ENCODE results near the gene NXN.

Gene NXN

GRCh38 chr17:1019451-1019850 is 39.9 kb upstream of the NXN start:
- no peak for DNase-seq (ENCODE audit: low read depth in 1 of 2, low spot score in 1 of 2)
- no peaks in the 10 kb centered on the region for H3K27me3 ChIP-seq (ENCODE audit: insufficient read depth, poor library complexity, severe bottlenecking)
- TF ChIP-seq POLR2AphosphoS5 (IDR thresholded peaks at IDR 0.05; ENCODE audit: low read depth) (no peak), SPI1 (IDR thresholded peaks at IDR 0.05; ENCODE audit: borderline replicate concordance, low read depth) (no peak), CTCF (IDR thresholded peaks at IDR 0.05; ENCODE audit: insufficient read depth, low read length) (no peak), REST (IDR thresholded peaks at IDR 0.05; ENCODE audit: insufficient replicate concordance, low read depth) (no peak), GABPA (IDR thresholded peaks at IDR 0.05; ENCODE audit: low read depth) (no peak)
- H3K4me3 ChIP-seq (replicated peaks; ENCODE audit: insufficient read depth, low read length) = no peak overlapping the region
- no peak overlapping the region for H3K27ac ChIP-seq (replicated peaks)

- Histone ChIP-seq H3K4me3 (replicated peaks; ENCODE audit: insufficient read depth, low read length) (no peak overlapping the region), H3K27me3 (ENCODE audit: insufficient read depth, poor library complexity, severe bottlenecking) (no peaks in the 10 kb centered on the region), H3K27ac (replicated peaks) (no peak overlapping the region)
- DNase-seq (ENCODE audit: low read depth in 1 of 2, low spot score in 1 of 2) = no peak
- TF ChIP-seq CTCF (IDR thresholded peaks at IDR 0.05; ENCODE audit: insufficient read depth, low read length) (no peak), POLR2AphosphoS5 (IDR thresholded peaks at IDR 0.05; ENCODE audit: low read depth) (no peak), GABPA (IDR thresholded peaks at IDR 0.05; ENCODE audit: low read depth) (no peak), REST (IDR thresholded peaks at IDR 0.05; ENCODE audit: insufficient replicate concordance, low read depth) (no peak), SPI1 (IDR thresholded peaks at IDR 0.05; ENCODE audit: borderline replicate concordance, low read depth) (no peak)
Observed at GRCh38 chr17:1018547-1018946, 39.0 kb upstream of the NXN start.

- TF ChIP-seq CTCF (IDR thresholded peaks at IDR 0.05; ENCODE audit: insufficient read depth, low read length) (no peak), POLR2AphosphoS5 (IDR thresholded peaks at IDR 0.05; ENCODE audit: low read depth) (no peak)
- Histone ChIP-seq H3K27ac (replicated peaks) (no peak overlapping the region), H3K4me3 (replicated peaks; ENCODE audit: insufficient read depth, low read length) (no peak overlapping the region), H3K27me3 (ENCODE audit: insufficient read depth, poor library complexity, severe bottlenecking) (no peaks in the 10 kb centered on the region)
- DNase-seq (ENCODE audit: low read depth in 1 of 2, low spot score in 1 of 2) = no peak
Observed at GRCh38 chr17:1013729-1014090, 34.1 kb upstream of the NXN start.

All from HL-60 (cell line).